Activated CD8-positive, alpha-beta T cell treated with anti-CD3 and anti-CD28 coated beads for 36 hours (primary cell): ENCODE results near the gene PRPF6. TPM values are rescaled to one million over a fixed set of nuclear protein-coding genes. Genes with fewer than 3 reads are reported as not detected.
A peak's percentile ranks its signal among the peaks of the same experiment; 100 is the strongest.

Experiments
- ATAC-seq: fragments of 200-7000 bp; cut with Tn5 transposase; one replicate; pipeline ENCODE4 v1.10.0; 2021; ENCODE audit warnings: mild to moderate bottlenecking, moderate library complexity
- CTCF ChIA-PET: fragments of 350-600 bp; sonication (Branson Sonifier 250); formaldehyde crosslinking; loops from one replicate; lab custom pipeline; 2021; ENCODE audit warnings: antibody characterized with exemption; lab: Charles Lee
- POLR2A ChIA-PET: fragments of 350-600 bp; sonication (Branson Sonifier 250); formaldehyde crosslinking; loops from one replicate; lab custom pipeline; 2021; ENCODE audit warnings: antibody characterized with exemption; lab: Charles Lee
- DNase-seq: peaks from one replicate; pipeline ENCODE4 v3.0.0-alpha.2; 2020
- H3K27ac Mint-ChIP-seq: one replicate; pipeline ENCODE4 v1.8.0; 2021; ENCODE audit warnings: mild to moderate bottlenecking, mixed read lengths
- H3K27me3 Mint-ChIP-seq: one replicate; pipeline ENCODE4 v1.8.0; 2021; ENCODE audit warnings: mixed read lengths
- H3K36me3 Mint-ChIP-seq: one replicate; pipeline ENCODE4 v1.8.0; 2021; ENCODE audit warnings: low read depth, mixed read lengths
- H3K4me1 Mint-ChIP-seq: one replicate; pipeline ENCODE4 v1.8.0; 2021; ENCODE audit warnings: low read depth, mixed read lengths
- H3K4me3 Mint-ChIP-seq: one replicate; pipeline ENCODE4 v1.8.0; 2021; ENCODE audit warnings: mild to moderate bottlenecking, moderate library complexity, mixed read lengths
- H3K9me3 Mint-ChIP-seq: one replicate; pipeline ENCODE4 v1.8.0; 2021; ENCODE audit warnings: mixed read lengths
- CTCF ChIP-seq: fragments of 200-600 bp; IDR thresholded peaks from one replicate; pipeline ENCODE4 v1.8.0; 2022; ENCODE audit warnings: antibody characterized with exemption, mild to moderate bottlenecking
- intact Hi-C: fragments of 100-400 bp; cut with micrococcal nuclease; formaldehyde crosslinking; loops from one replicate; pipeline ENCODE4 v1.10.0; 2022
- total RNA-seq, 2 experiments: library from RNA; stranded (reverse); gene quantifications; one replicate each; pipeline ENCODE4 v1.2.3, GENCODE V29; 2021

PRPF6 gene
- total RNA-seq, 2 experiments from 2014 or later = 53.0 to 55.5 TPM

GRCh38 chr20:63934271-63935068, 46.5 kb upstream of the PRPF6 start:
- Mint-ChIP-seq H3K9me3 (no peaks in the 10 kb centered on the region), H3K4me3 (no peak overlapping the region), H3K36me3 (peaks cover 34% of the 10 kb centered on the region), H3K27ac (no peak overlapping the region), H3K27me3 (no peaks in the 10 kb centered on the region), H3K4me1 (no peaks in the 10 kb centered on the region)
- CTCF ChIA-PET = interaction anchor here (1.0 to 1.5 kb wide), 3 partner anchors 25 to 40 kb away, joined by 4 to 6 read pairs (median 5); no protein-coding TSS in a partner anchor
- DNase-seq (no peak), ATAC-seq (no peak)
- POLR2A ChIA-PET = interaction anchor here (0.6 kb wide), 1 partner anchor 28 kb away, joined by 3 read pairs; no protein-coding TSS in a partner anchor
- peak; percentile 35 for TF ChIP-seq CTCF
- intact Hi-C loops = no loop called here

- ChIA-PET POLR2A (no interaction called here), CTCF (interaction anchor here (1.5 kb wide), 1 partner anchor 39 kb away, joined by 6 read pairs; no protein-coding TSS in a partner anchor)
- no peaks in the 10 kb centered on the region for H3K27me3 Mint-ChIP-seq
Observed at GRCh38 chr20:63935447-63935846, 45.5 kb upstream of the PRPF6 start.

DNA sequence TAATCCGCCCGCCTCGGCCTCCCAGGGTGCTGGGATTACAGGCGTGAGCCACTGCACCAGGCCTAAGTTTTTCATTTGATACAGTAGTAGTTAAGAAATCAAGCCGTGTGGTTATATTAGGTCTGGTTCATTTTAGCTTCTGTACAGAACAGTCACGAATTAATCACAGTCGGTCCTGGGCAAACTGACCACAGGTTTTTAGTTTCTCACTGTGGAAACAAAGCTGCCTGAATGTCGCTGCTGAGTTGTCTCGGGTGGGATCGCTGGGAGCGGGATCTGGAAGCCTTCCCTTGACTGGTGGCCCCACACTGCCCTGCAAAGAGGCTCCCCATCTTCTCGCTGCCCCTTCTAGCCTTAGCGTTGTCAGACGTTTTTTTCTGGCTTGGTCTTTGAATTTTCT, 43.3 kb upstream of the PRPF6 start:
- ChIA-PET CTCF (no interaction called here), POLR2A (no interaction called here)
- Mint-ChIP-seq H3K4me1 (peaks cover 12% of the 10 kb centered on the region), H3K9me3 (no peaks in the 10 kb centered on the region), H3K4me3 (no peak overlapping the region), H3K36me3 (peaks cover 17% of the 10 kb centered on the region), H3K27ac (no peak overlapping the region), H3K27me3 (no peaks in the 10 kb centered on the region)
- TF ChIP-seq CTCF = no peak
- intact Hi-C loops = no loop called here
- no peak for ATAC-seq
- DNase-seq = no peak

More at GRCh38 chr20:63935447-63935846, 45.5 kb upstream of the PRPF6 start:
- ATAC-seq = no peak
- peaks cover 30% of the 10 kb centered on the region for H3K36me3 Mint-ChIP-seq
- H3K9me3 Mint-ChIP-seq = no peaks in the 10 kb centered on the region
- H3K27ac Mint-ChIP-seq = no peak overlapping the region
- no peak for TF ChIP-seq CTCF
- no peak for DNase-seq
- H3K4me3 Mint-ChIP-seq = no peak overlapping the region
- no peaks in the 10 kb centered on the region for H3K4me1 Mint-ChIP-seq
- intact Hi-C loops = no loop called here

DNA sequence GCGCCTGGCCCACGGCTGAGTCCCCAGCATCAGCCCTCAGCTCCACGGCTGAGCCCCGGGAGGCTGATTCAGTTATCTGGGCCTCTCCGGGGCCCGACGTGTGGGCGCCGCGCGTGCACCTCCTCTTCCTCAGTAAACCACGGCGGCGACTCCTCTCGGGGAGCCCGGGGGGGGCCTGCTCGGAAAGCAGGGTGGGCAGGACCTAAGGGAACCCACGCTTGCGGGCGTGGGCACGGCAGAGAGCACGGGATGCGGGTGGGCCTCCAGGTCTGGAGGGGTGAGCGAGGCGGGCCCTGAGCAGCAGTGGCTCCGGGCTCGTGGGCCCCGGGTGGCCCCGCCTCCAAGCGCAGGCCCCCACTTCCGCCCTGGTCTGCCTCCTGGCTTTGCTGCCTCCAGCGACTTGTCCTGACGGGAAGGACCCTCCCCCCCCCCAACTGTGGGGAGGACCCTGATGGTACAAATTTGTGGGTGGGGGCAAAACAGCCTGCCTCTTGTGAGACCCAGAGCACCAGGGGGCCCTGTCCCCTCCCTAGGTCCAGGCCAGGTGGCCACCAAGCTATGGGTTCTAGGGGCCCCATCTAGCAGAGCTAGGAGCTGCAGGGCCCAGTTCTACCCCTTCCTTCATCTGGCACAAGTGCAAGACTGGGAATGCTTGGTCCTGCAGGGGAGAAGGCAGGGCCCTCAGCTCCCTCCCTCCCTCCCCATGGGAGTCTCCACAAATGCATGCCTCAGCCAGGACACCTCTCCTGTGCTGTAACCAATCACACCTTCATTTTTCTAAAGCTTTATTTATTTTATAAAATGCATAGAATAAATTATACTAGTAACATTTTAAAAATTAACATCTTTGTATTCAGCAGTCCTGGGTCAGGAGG, 41.6 kb upstream of the PRPF6 start:
- Mint-ChIP-seq H3K36me3 (peaks cover 19% of the 10 kb centered on the region), H3K27me3 (no peaks in the 10 kb centered on the region), H3K9me3 (no peaks in the 10 kb centered on the region), H3K27ac (no peak overlapping the region), H3K4me3 (no peak overlapping the region), H3K4me1 (peaks cover 12% of the 10 kb centered on the region)
- POLR2A ChIA-PET = no interaction called here
- CTCF ChIA-PET = interaction anchor here (1.0 to 1.3 kb wide), 2 partner anchors 32 to 35 kb away, joined by 3 read pairs; no protein-coding TSS in a partner anchor
- intact Hi-C loops = no loop called here
- ATAC-seq = no peak
- no peak for DNase-seq
- no peak for TF ChIP-seq CTCF
